Activated CD4-positive, CD25-positive, alpha-beta regulatory T cell treated with anti-CD3 and anti-CD28 coated beads, Interleukin-2, amount 50 U/mL, for 16 hours (primary cell): ENCODE results near the gene CHST8.
"Not testable (repeated sequence)": the region's sequence is repeated elsewhere in the genome, so short reads cannot be mapped to it uniquely, and the experiment has no call there.

Source experiments
- DNase-seq: peaks from one replicate; pipeline ENCODE4 v3.0.0-alpha.2; 2020; ENCODE audit warnings: low read depth, low spot score

CHST8 gene

GRCh38 chr19:33621811-33622504 lies at the start of gene CHST8:
Gene CHST8 (plus strand): TSS chr19:33621953. CDS start chr19:33689262, 67,309 bp downstream.
- DNase-seq = no peak

GRCh38 chr19:33572929-33573328 lies 48.8 kb upstream of the CHST8 start:
- no peak for DNase-seq

- no peak for DNase-seq
These were observed 46.9 kb upstream of the CHST8 start for GRCh38 chr19:33574824-33575223.

GRCh38 chr19:33578697-33579096 lies 43.1 kb upstream of the CHST8 start:
- DNase-seq = no peak

- DNase-seq = no peak
These were observed 41.6 kb upstream of the CHST8 start for GRCh38 chr19:33580026-33580644.

GRCh38 chr19:33580645-33581037 lies 41.1 kb upstream of the CHST8 start:
- no peak for DNase-seq

GRCh38 chr19:33582914-33583313 lies 38.8 kb upstream of the CHST8 start:
- no peak for DNase-seq

- DNase-seq = no peak
These were observed 34.6 kb upstream of the CHST8 start for GRCh38 chr19:33587150-33587549.

- DNase-seq = no peak
These were observed 31.5 kb upstream of the CHST8 start for GRCh38 chr19:33590224-33590623.

- DNase-seq = no peak
These were observed 26.0 kb upstream of the CHST8 start for GRCh38 chr19:33595783-33596182.

GRCh38 chr19:33601583-33601982 lies 20.2 kb upstream of the CHST8 start:
- no peak for DNase-seq

GRCh38 chr19:33602576-33603204 lies 19.1 kb upstream of the CHST8 start:
- no peak for DNase-seq

GRCh38 chr19:33603377-33603776 lies 18.4 kb upstream of the CHST8 start:
- DNase-seq = no peak

- no peak for DNase-seq
These were observed 17.1 kb upstream of the CHST8 start for GRCh38 chr19:33604651-33605050.

- not testable (repeated sequence) for DNase-seq
These were observed 15.9 kb upstream of the CHST8 start for GRCh38 chr19:33605803-33606295.

- no peak for DNase-seq
These were observed 15.2 kb upstream of the CHST8 start for GRCh38 chr19:33606556-33606955.

- DNase-seq = no peak
These were observed 12.4 kb upstream of the CHST8 start for GRCh38 chr19:33609353-33609752.

- no peak for DNase-seq
These were observed 11.2 kb upstream of the CHST8 start for GRCh38 chr19:33610588-33610987.

GRCh38 chr19:33612928-33613619 lies 8.7 kb upstream of the CHST8 start:
- no peak for DNase-seq

GRCh38 chr19:33613620-33614000 lies 8.1 kb upstream of the CHST8 start:
- no peak for DNase-seq

GRCh38 chr19:33616346-33616745 lies 5.4 kb upstream of the CHST8 start:
- no peak for DNase-seq

- DNase-seq = no peak
These were observed 4.9 kb upstream of the CHST8 start for GRCh38 chr19:33616857-33617256.
